ENCODE measurements around the gene ZBTB42.

ZBTB42 gene

GRCh38 chr14:104844306-104845032, 43.6 kb downstream of the ZBTB42 start:
- FAIRE-seq (no peak), DNase-seq (ENCODE audit: insufficient read length) (no peak)
- TF ChIP-seq TAF1 (IDR thresholded peaks at IDR 0.05; ENCODE audit: borderline replicate concordance, low read depth, low read length) (no peak), POLR2AphosphoS5 (IDR thresholded peaks at IDR 0.05; ENCODE audit: low read depth, low read length) (no peak), POLR2A (IDR thresholded peaks at IDR 0.05; ENCODE audit: low read depth, low read length) (no peak)

- FAIRE-seq (no peak), DNase-seq (ENCODE audit: insufficient read length) (no peak)
- TF ChIP-seq TAF1 (IDR thresholded peaks at IDR 0.05; ENCODE audit: borderline replicate concordance, low read depth, low read length): no peak
- TF ChIP-seq POLR2A (IDR thresholded peaks at IDR 0.05; ENCODE audit: low read depth, low read length): no peak
- no peak for TF ChIP-seq POLR2AphosphoS5 (IDR thresholded peaks at IDR 0.05; ENCODE audit: low read depth, low read length)
These were observed 44.2 kb downstream of the ZBTB42 start for GRCh38 chr14:104845033-104845666.

DNA sequence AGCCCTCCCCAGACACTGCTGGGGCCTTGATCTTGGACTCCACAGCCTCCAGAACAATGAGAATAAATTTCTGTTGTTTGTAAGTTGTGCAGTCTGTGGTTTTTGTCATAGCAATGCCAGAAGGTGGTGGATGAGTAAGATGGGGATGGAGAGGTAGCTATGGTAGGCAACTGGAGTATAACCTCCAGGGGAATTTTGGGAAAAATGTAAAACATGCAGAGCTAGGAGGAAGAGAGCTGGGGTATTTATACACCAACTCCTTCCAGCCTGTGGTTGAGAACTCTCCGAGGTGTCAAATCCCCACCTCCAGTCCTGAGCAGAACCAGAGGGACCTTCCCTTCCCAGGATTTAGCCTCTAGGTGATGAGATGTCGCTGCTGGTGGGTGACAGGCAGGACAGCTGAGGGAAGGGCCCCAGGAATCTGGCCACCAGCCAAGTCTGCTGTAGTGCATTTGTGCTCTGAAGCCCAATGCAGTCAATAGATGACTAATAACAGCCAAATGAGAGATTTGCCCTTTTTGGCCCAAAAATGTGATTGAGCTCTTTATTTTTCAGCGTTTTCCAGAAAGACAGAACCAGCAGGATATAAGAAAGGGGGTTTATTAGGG, 45.0 kb downstream of the ZBTB42 start:
- DNase-seq (ENCODE audit: insufficient read length) (no peak), FAIRE-seq (no peak)
- TF ChIP-seq POLR2A (IDR thresholded peaks at IDR 0.05; ENCODE audit: low read depth, low read length) (no peak), TAF1 (IDR thresholded peaks at IDR 0.05; ENCODE audit: borderline replicate concordance, low read depth, low read length) (no peak), POLR2AphosphoS5 (IDR thresholded peaks at IDR 0.05; ENCODE audit: low read depth, low read length) (no peak)

GRCh38 chr14:104852280-104852663, 51.4 kb downstream of the ZBTB42 start:
- FAIRE-seq (no peak), DNase-seq (ENCODE audit: insufficient read length) (no peak)
- TF ChIP-seq POLR2AphosphoS5 (IDR thresholded peaks at IDR 0.05; ENCODE audit: low read depth, low read length) (no peak), POLR2A (IDR thresholded peaks at IDR 0.05; ENCODE audit: low read depth, low read length) (no peak), TAF1 (IDR thresholded peaks at IDR 0.05; ENCODE audit: borderline replicate concordance, low read depth, low read length) (no peak)
